Raji (cell line): ENCODE results near the gene PBLD.

ENCODE experiments used
- POLR2A ChIP-seq: IDR thresholded peaks from 2 replicates; pipeline ENCODE4 v1.6.1; 2011; ENCODE audit warnings: low read depth, low read length, control low read depth; ENCODE audit not compliant: insufficient read depth

PBLD gene

DNA sequence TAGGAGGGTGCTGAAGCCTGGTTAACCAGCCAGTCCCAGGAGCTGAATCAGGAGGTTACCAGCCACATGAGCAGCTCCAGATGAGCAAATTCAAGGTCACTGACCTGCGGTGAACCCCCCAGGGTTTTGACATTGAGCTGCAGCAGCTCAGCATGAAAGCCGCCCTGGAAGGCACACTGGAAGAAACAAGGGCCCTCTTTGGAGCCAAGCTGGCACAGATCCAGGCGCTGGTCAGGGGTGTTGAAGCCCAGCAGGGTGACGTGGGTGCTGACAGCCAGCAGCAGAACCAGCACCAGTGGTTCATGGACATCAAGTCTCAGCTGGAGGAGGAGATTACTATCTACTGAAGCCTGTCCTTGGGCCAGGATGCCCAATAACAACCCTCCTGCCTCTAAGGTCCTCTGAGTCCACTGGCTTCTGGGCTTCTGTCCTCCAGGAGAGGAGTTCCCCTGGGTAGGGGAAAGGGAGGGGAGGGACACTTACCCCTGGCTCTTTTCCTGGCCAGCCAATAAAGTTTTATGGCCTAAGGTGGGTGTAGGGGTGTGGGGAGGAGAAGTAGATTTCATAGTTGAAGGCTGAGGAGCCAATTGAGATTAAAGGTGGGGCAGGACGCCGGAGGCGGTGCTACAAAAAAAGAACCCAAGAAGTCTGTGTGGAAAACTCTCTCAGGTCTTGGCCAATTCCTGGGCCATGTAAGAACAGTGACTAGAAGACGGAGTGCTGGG lies 71.4 kb downstream of the PBLD start:
- no peak for TF ChIP-seq POLR2A

DNA sequence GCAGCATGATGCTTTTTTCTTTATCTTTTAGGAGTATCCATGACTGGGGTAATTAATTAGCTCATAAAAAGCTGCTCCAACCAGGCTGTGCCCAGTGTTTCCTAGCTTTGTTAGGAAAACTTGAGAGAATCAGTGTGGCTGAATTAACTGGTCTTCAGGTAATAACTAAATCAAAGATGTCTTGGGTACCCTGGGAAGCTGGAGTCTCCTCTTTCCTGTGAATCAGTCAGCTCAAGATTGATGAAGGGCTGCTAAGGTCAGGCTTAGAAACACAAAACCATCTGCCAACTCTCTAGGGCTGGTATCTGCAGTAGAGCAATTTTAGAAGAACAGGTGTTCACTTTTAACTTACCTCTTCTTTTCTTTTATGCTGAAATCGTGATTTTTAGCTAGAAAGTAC lies 79.4 kb downstream of the PBLD start:
- TF ChIP-seq POLR2A = no peak

DNA sequence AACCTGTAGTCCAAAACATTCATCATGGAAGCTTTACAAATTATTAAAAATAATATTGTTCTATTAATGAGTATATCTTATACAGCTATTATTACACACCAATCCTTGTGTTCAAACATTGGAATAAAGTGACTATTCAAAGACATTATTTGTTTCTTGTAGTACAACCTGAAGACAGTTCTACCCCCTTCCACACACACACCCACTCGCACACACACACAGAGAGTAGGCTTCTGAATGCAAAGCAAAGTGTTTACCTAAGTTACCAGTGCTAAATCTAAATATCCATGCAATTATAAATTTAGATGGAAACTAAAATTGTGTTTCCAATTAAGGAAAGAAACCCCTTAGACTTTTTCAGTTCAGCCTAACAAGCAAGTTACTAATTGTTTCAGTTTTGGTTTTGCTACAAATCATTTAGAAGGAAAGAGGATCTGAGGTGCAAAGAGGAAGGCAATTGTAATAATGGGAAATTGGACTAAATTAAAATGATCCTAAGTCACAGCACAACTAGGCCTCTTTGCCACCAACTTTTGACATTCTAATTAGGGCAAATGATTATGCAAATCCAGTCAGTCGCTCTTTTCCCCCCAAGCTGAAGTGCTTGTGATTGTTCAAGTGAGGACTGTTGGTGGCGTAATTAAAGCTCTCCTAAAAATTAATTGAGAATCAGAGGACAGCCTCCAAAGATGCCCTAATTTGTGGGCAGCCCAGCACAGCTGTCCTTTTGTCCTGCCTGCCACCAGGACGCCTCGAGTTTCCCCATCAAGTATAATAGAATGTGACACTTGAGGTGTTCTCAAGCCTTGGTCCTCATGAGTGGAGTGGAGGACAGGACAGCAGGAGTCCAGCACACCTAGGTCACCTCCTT lies 80.9 kb downstream of the PBLD start:
- TF ChIP-seq POLR2A = no peak

GRCh38 chr10:68251151-68251550 lies 81.6 kb downstream of the PBLD start:
- TF ChIP-seq POLR2A = no peak

DNA sequence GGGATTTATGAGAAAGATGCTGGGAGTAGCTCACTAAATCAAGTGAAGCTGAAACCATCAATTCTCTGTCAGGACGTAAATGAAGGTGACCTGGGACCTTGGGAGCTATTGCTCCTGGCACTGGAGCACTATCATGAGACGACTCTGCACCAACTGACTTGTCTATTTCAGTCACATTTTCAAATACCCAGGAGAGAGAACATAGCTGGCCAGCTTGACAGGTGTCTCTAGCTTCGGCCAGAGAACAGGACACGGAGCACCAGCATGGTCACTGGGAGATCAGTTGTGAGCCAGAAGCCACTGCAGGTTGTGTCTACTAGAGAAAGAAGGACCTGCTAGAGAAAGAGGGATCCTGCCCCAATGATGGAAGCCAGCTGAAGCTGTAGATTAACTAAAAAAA lies 83.4 kb downstream of the PBLD start:
- no peak for TF ChIP-seq POLR2A

- no peak for TF ChIP-seq POLR2A
Observed at GRCh38 chr10:68247931-68248330, 84.8 kb downstream of the PBLD start.

GRCh38 chr10:68242051-68242450 lies 90.7 kb downstream of the PBLD start:
- TF ChIP-seq POLR2A = no peak

- TF ChIP-seq POLR2A = no peak
Observed at GRCh38 chr10:68239596-68240150, 93.1 kb downstream of the PBLD start.

DNA sequence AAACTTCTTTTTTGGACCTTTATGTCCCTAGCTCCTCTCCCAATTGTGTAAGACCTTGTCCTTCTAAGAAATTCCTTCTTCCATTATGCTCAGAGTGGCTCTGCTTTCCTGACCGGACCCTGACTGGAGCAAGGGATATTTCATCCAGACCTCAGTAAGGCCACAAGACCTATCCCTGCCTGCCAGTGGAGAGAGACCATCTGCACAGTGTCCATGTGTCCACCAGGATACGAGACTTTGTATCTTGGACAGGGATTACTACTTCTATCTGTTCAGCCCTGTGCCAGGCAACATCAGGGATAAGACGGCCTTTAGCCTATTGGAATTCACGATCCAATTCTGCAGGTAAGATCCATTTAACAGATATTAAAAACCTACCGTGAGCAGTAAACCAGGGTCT lies 93.7 kb downstream of the PBLD start:
- no peak for TF ChIP-seq POLR2A

DNA sequence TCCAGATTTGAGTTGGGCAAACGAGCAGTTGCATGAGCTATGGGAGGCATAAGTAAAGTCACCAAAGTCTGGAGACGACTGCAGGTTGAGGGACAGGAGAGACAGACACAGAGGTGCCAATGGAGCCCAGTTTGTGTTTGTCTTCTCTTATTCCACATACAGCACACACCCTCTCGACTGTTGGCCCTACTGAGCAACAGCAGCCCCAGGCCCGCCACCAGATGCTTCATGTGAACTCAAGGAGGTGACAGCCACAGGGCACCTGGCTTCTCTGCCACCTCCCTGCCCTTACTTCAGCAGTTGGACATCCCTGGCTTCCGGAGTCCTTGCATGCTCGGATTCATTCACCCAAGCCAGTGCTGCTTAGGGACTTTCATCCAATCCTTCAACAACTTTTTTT lies 94.4 kb downstream of the PBLD start:
- TF ChIP-seq POLR2A = no peak

DNA sequence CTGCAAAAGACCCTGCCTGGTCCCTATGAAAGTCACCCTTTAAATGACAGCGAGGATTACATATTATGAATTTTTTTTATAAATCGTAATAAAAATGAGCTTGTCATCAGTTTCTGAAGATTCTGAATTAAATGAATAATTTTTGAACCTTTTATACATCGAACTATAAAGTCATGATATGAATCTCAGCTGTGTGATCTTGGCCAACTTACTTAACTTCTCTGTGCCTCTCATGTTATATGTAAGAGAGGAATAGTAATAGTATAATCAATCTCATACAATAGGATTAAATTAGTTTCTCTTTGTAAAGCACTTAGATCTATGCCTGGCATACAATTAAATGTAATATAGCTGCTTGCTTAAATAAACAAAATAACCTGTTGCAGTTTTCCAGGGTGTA lies 95.6 kb downstream of the PBLD start:
- no peak for TF ChIP-seq POLR2A

DNA sequence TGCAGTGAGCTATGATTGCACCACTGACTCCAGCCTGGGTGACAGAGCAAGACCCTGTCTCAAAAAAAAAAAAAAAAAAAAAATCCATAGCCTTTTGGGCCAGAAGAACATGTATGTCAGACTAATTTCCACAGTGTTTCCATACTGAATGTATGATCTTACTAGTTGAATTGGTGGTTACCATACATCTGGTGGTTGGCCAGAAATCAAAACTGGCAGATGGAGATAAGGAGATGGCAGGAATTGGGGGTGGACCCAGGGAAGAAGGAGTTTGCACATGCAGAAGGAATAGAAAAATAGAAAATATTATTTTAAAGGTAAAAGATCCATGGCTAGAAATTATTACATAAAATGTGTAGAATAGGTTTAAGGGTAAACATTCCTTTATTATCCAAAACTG lies 97.1 kb downstream of the PBLD start:
- TF ChIP-seq POLR2A = no peak

DNA sequence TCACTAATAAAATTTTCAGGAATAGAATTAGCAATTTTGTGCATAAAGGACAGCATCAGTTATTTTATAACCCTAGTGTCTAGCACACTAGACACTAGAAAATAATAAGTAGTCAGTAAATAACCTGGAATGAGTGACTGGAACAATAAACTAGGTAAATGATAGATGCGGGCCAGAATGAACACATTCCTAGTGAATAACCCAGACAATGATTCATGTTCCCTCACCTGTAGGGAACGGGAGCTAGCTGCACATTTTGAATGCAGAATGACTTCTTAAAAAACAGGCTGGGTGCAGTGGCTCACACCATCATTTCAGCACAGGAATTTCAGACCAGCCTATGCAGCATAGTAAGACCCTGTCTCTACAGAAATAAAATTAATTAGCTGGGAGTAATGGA lies 97.6 kb downstream of the PBLD start:
- TF ChIP-seq POLR2A = no peak

GRCh38 chr10:68233046-68233445 lies 99.7 kb downstream of the PBLD start:
- TF ChIP-seq POLR2A = no peak
